Osteocyte (in vitro differentiated cells): Measurements from ENCODE around the gene IFI27. TPM values are rescaled to one million over a fixed set of nuclear protein-coding genes. Genes with fewer than 3 reads are reported as not detected.
"Not testable (repeated sequence)": the region's sequence is repeated elsewhere in the genome, so short reads cannot be mapped to it uniquely, and the experiment has no call there.

Experiments
- DNase-seq: peaks from one replicate; pipeline ENCODE4 v3.0.0; 2021; ENCODE audit warnings: mixed read lengths; ENCODE audit not compliant: unreplicated experiment; ENCODE audit errors: extremely low spot score
- H3K27ac Mint-ChIP-seq: one replicate; pipeline ENCODE4 v1.8.0; 2021; ENCODE audit warnings: mild to moderate bottlenecking, mixed read lengths; ENCODE audit not compliant: unreplicated experiment
- H3K27me3 Mint-ChIP-seq: one replicate; pipeline ENCODE4 v1.8.0; 2021; ENCODE audit warnings: mixed read lengths; ENCODE audit not compliant: unreplicated experiment
- H3K36me3 Mint-ChIP-seq: one replicate; pipeline ENCODE4 v1.8.0; 2021; ENCODE audit warnings: mixed read lengths; ENCODE audit not compliant: unreplicated experiment
- H3K4me1 Mint-ChIP-seq: one replicate; pipeline ENCODE4 v1.8.0; 2021; ENCODE audit warnings: mixed read lengths; ENCODE audit not compliant: unreplicated experiment
- H3K4me3 Mint-ChIP-seq: one replicate; pipeline ENCODE4 v1.8.0; 2021; ENCODE audit warnings: mild to moderate bottlenecking, moderate library complexity, mixed read lengths; ENCODE audit not compliant: unreplicated experiment
- H3K9me3 Mint-ChIP-seq: one replicate; pipeline ENCODE4 v1.8.0; 2021; ENCODE audit warnings: mixed read lengths; ENCODE audit not compliant: unreplicated experiment
- total RNA-seq: library from RNA; stranded (reverse); gene quantifications from 2 replicates; pipeline ENCODE4 v1.2.1, GENCODE V29; 2021
- TF ChIP-seq, protein P1 (sequence below): fragments of 200-600 bp; sonication (generic); IDR thresholded peaks from 2 replicates; pipeline ENCODE4 v1.5.0; 2021; ENCODE audit warnings: antibody characterized with exemption, mild to moderate bottlenecking, moderate library complexity

The IFI27 gene
- total RNA-seq, 1 donor from 2014 or later: 2.6 TPM

GRCh38 chr14:94145902-94146527 lies 35.5 kb downstream of the IFI27 start:
- H3K36me3 Mint-ChIP-seq: no peaks in the 10 kb centered on the region
- H3K27me3 Mint-ChIP-seq: peaks cover 36% of the 10 kb centered on the region
- peak; percentile 34 for DNase-seq
- TF ChIP-seq, protein P1, sequence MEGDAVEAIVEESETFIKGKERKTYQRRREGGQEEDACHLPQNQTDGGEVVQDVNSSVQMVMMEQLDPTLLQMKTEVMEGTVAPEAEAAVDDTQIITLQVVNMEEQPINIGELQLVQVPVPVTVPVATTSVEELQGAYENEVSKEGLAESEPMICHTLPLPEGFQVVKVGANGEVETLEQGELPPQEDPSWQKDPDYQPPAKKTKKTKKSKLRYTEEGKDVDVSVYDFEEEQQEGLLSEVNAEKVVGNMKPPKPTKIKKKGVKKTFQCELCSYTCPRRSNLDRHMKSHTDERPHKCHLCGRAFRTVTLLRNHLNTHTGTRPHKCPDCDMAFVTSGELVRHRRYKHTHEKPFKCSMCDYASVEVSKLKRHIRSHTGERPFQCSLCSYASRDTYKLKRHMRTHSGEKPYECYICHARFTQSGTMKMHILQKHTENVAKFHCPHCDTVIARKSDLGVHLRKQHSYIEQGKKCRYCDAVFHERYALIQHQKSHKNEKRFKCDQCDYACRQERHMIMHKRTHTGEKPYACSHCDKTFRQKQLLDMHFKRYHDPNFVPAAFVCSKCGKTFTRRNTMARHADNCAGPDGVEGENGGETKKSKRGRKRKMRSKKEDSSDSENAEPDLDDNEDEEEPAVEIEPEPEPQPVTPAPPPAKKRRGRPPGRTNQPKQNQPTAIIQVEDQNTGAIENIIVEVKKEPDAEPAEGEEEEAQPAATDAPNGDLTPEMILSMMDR: no peak
- H3K4me1 Mint-ChIP-seq: no peaks in the 10 kb centered on the region
- no peak overlapping the region for H3K4me3 Mint-ChIP-seq
- H3K27ac Mint-ChIP-seq: no peak overlapping the region
- no peaks in the 10 kb centered on the region for H3K9me3 Mint-ChIP-seq

GRCh38 chr14:94152676-94153075 lies 42.1 kb downstream of the IFI27 start:
- Mint-ChIP-seq H3K9me3 (no peaks in the 10 kb centered on the region), H3K27ac (no peak overlapping the region), H3K36me3 (no peaks in the 10 kb centered on the region), H3K27me3 (peaks cover 60% of the 10 kb centered on the region), H3K4me1 (no peaks in the 10 kb centered on the region), H3K4me3 (no peak overlapping the region)
- TF ChIP-seq, protein P1: no peak
- no peak for DNase-seq

DNA sequence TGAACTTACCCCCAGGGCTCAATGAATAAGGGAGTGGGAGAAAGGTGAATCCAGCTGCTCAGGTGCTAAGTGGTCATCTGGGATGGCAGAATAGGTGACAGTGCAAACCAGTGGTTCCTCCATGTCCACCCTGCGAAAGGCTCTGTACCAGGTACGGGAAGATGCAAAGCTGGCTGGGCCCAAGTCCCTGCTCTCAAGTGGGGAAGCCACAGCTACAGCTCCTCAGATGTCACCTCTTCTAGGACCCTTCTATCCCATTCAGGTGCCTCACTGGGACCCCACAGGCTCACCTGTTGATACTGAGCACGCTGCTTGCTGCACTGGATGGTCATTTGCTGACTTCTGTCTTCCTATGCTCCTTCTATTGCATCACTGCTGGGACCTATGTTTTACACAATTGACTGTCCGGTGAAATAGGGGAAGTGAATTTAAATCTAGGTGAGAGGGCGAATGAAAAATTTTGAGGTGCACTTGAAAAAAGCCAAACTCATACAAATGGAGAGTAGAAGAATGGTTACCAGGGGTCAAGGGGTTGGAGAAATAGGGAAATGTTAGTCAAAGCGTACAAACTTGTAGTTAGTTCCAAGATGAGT lies 43.3 kb downstream of the IFI27 start:
- no peaks in the 10 kb centered on the region for H3K36me3 Mint-ChIP-seq
- DNase-seq: no peak
- peaks cover 53% of the 10 kb centered on the region for H3K27me3 Mint-ChIP-seq
- TF ChIP-seq, protein P1: no peak
- H3K4me3 Mint-ChIP-seq: no peak overlapping the region
- H3K9me3 Mint-ChIP-seq: no peaks in the 10 kb centered on the region
- no peaks in the 10 kb centered on the region for H3K4me1 Mint-ChIP-seq
- H3K27ac Mint-ChIP-seq: no peak overlapping the region

DNA sequence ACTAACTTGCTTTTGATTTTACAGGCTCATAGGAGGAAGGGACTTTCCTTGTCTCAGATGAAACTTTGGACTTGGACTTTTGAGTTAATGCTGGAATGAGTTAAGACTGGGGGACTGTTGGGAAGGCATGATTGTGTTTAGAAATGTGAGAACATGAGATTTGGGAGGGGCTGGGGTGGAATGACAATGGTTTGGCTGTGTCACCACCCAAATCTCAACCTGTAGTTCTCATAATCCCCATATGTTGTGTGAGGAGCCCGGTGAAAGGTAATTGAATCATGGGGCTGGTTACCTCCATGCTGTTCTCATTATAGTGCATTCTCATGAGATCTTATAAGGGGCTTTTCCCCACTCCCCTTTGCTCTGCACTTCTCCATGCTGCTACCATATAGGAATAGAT lies 45.6 kb downstream of the IFI27 start:
- DNase-seq, H3K4me3 Mint-ChIP-seq, H3K36me3 Mint-ChIP-seq, H3K4me1 Mint-ChIP-seq, H3K9me3 Mint-ChIP-seq, H3K27ac Mint-ChIP-seq: not testable (repeated sequence)
- peaks cover 41% of the 10 kb centered on the region for H3K27me3 Mint-ChIP-seq

DNA sequence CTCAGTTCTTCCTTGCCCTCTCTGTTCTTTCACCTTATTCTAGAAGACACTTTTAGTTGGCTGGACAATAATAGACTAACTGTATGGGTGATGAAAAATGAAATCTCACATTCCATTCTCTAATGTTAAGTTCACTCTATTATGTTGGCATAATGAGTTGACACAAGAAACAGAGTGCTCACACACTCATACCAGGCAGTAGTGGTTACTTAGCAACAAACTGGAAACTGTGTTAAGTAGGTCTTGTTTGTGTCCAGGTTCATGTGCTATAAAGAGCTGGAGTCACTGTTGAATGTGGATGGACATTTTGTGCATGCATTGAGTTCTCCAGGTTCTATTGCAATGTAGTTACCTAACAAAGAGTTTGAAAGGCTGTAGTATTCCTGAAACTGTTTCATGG lies 46.7 kb downstream of the IFI27 start:
- H3K9me3 Mint-ChIP-seq: no peaks in the 10 kb centered on the region
- H3K27ac Mint-ChIP-seq: no peak overlapping the region
- H3K4me3 Mint-ChIP-seq: no peak overlapping the region
- H3K4me1 Mint-ChIP-seq: no peaks in the 10 kb centered on the region
- TF ChIP-seq, protein P1: no peak
- H3K36me3 Mint-ChIP-seq: no peaks in the 10 kb centered on the region
- no peak for DNase-seq
- peaks cover 39% of the 10 kb centered on the region for H3K27me3 Mint-ChIP-seq
